H1 (cell line): ENCODE measurements around the gene CXADR. TPM values are rescaled to one million over a fixed set of nuclear protein-coding genes. Genes with fewer than 3 reads are reported as not detected.

ENCODE experiments used
- CTCF ChIA-PET: fragments of 300-600 bp; sonication (Branson Sonifier 250); formaldehyde crosslinking; loops from one replicate; lab custom pipeline; 2021; ENCODE audit not compliant: partially characterized antibody; lab: Charles Lee
- POLR2A ChIA-PET: fragments of 300-600 bp; sonication (Branson Sonifier 250); formaldehyde crosslinking; loops from one replicate; lab custom pipeline; 2021; ENCODE audit warnings: inconsistent platforms; ENCODE audit not compliant: partially characterized antibody; lab: Charles Lee
- DNase-seq, 2 experiments: peaks; one replicate each; pipeline versions ENCODE4 v3.0.0 to v3.0.0-alpha.2; 2010 to 2022; ENCODE audit warnings: low spot score in 2 of 2, low read depth in 1 of 2, mixed read lengths in 1 of 2
- FAIRE-seq: peaks from 2 replicates; lab custom pipeline; 2011; peaks lifted over from hg19 to GRCh38; lab: Jason Lieb, UNC
- H2AFZ ChIP-seq: 2 replicates; pipeline ENCODE4 v1.8.1; 2012; ENCODE audit warnings: low read length, inconsistent platforms
- H2AK5ac ChIP-seq: 2 replicates; pipeline ENCODE4 v1.6.1; 2013; ENCODE audit warnings: low read depth, low read length
- H2BK120ac ChIP-seq: replicated peaks from 2 replicates; pipeline ENCODE3; 2013; ENCODE audit warnings: low read depth, low read length, inconsistent platforms
- H2BK12ac ChIP-seq: 2 replicates; pipeline ENCODE4 v1.6.1; 2013; ENCODE audit warnings: low read depth, low read length
- H2BK15ac ChIP-seq: 2 replicates; pipeline ENCODE4 v1.6.1; 2013; ENCODE audit warnings: low read length
- H2BK20ac ChIP-seq: 2 replicates; pipeline ENCODE4 v1.6.1; 2013; ENCODE audit warnings: low read length
- H2BK5ac ChIP-seq: 2 replicates; pipeline ENCODE4 v1.6.1; 2013; ENCODE audit warnings: low read depth, low read length
- H3K14ac ChIP-seq: 2 replicates; pipeline ENCODE4 v1.6.1; 2013; ENCODE audit warnings: inconsistent platforms; ENCODE audit not compliant: insufficient read length
- H3K18ac ChIP-seq: 2 replicates; pipeline ENCODE4 v1.6.1; 2013; ENCODE audit warnings: low read length; ENCODE audit errors: extremely low read depth
- H3K23ac ChIP-seq: 2 replicates; pipeline ENCODE4 v1.6.1; 2013; ENCODE audit warnings: inconsistent platforms; ENCODE audit not compliant: insufficient read length
- H3K23me2 ChIP-seq: 2 replicates; pipeline ENCODE4 v1.6.1; 2013; ENCODE audit warnings: low read depth, low read length
- H3K27ac ChIP-seq: 2 replicates; pipeline ENCODE4 v1.6.1; 2011; ENCODE audit warnings: low read depth, low read length, inconsistent platforms
- H3K27me3 ChIP-seq, 4 experiments: replicated peaks in 1 of 4; 1 replicate in 1 of 4; 2 replicates in 3 of 4; pipeline versions ENCODE4 v1.6.1 to v1.8.1; 2011 to 2013; ENCODE audit warnings: low read length in 3 of 4, mild to moderate bottlenecking in 3 of 4, inconsistent platforms in 2 of 4, mixed read lengths in 2 of 4, moderate library complexity in 1 of 4; ENCODE audit not compliant: control insufficient read depth in 3 of 4, insufficient read depth in 3 of 4; ENCODE audit errors: extremely low read depth in 1 of 4
- H3K36me3 ChIP-seq, 4 experiments: 2 replicates each; pipeline versions ENCODE4 v1.6.1 to v1.8.1; 2011 to 2013; ENCODE audit warnings: mild to moderate bottlenecking in 4 of 4, low read length in 3 of 4, moderate library complexity in 2 of 4, control low read depth in 1 of 4, inconsistent platforms in 1 of 4; ENCODE audit not compliant: insufficient read depth in 4 of 4, control insufficient read depth in 2 of 4
- H3K4ac ChIP-seq: replicated peaks from 2 replicates; pipeline ENCODE3; 2013; ENCODE audit warnings: low read length, low read depth, mixed read lengths, inconsistent platforms; ENCODE audit not compliant: insufficient read length
- H3K4me1 ChIP-seq, 4 experiments: replicated peaks in 1 of 4; 1 replicate in 1 of 4; 2 replicates in 3 of 4; pipeline versions ENCODE4 v1.6.1 to v1.8.1; 2011 to 2013; ENCODE audit warnings: low read length in 3 of 4, inconsistent platforms in 2 of 4, mixed read lengths in 1 of 4; ENCODE audit not compliant: insufficient read depth in 4 of 4, control insufficient read depth in 3 of 4
- H3K4me2 ChIP-seq, 2 experiments: 2 replicates each; pipeline versions ENCODE4 v1.6.1 to v1.8.1; 2011 to 2013; ENCODE audit warnings: low read depth in 2 of 2, low read length in 2 of 2, control low read depth in 1 of 2, inconsistent platforms in 1 of 2, mild to moderate bottlenecking in 1 of 2; ENCODE audit not compliant: insufficient read depth in 1 of 2
- H3K4me3 ChIP-seq, 4 experiments: fragments of 200-600, 300-600 bp in 1 of 4; sonication (generic), shearing (Covaris generic), sonication (Bioruptor Twin) in 1 of 4; 2 replicates each; pipeline versions ENCODE4 v1.5.1 to v1.8.1; 2011 to 2016; ENCODE audit warnings: low read length in 4 of 4, low read depth in 3 of 4, control low read depth in 2 of 4, inconsistent platforms in 2 of 4, mild to moderate bottlenecking in 2 of 4, mixed read lengths in 1 of 4, moderate library complexity in 1 of 4; ENCODE audit not compliant: insufficient read depth in 2 of 4; ENCODE audit errors: extremely low read depth in 1 of 4
- H3K56ac ChIP-seq: replicated peaks from 2 replicates; pipeline ENCODE3; 2013; ENCODE audit warnings: low read depth, mild to moderate bottlenecking, mixed read lengths, low read length, inconsistent platforms; ENCODE audit not compliant: insufficient read length
- H3K79me1 ChIP-seq: 2 replicates; pipeline ENCODE4 v1.6.1; 2013; ENCODE audit warnings: low read depth, low read length, control low read depth
- H3K79me2 ChIP-seq, 2 experiments: 2 replicates each; pipeline versions ENCODE4 v1.6.1 to v1.8.1; 2012 to 2013; ENCODE audit warnings: low read length in 2 of 2, mild to moderate bottlenecking in 2 of 2, inconsistent platforms in 1 of 2; ENCODE audit not compliant: insufficient read depth in 2 of 2, control insufficient read depth in 1 of 2
- H3K9ac ChIP-seq, 4 experiments: replicated peaks in 1 of 4; 1 replicate in 1 of 4; 2 replicates in 3 of 4; pipeline versions ENCODE4 v1.6.1 to v1.8.1; 2011 to 2013; ENCODE audit warnings: low read depth in 3 of 4, low read length in 3 of 4, control low read depth in 2 of 4, mild to moderate bottlenecking in 2 of 4, moderate library complexity in 2 of 4, inconsistent platforms in 1 of 4; ENCODE audit errors: extremely low read depth in 1 of 4
- H3K9me3 ChIP-seq, 2 experiments: 2 replicates each; pipeline versions ENCODE4 v1.6.1 to v1.8.1; 2012 to 2013; ENCODE audit warnings: mild to moderate bottlenecking in 2 of 2, moderate library complexity in 2 of 2, control low read depth in 1 of 2, inconsistent platforms in 1 of 2, low read depth in 1 of 2, low read length in 1 of 2, mixed read lengths in 1 of 2; ENCODE audit not compliant: insufficient read depth in 2 of 2
- H4K20me1 ChIP-seq, 2 experiments: replicated peaks in 1 of 2; 2 replicates each; pipeline versions ENCODE3 to v1.8.1; 2011 to 2013; ENCODE audit warnings: inconsistent platforms in 2 of 2, low read length in 2 of 2, mild to moderate bottlenecking in 1 of 2; ENCODE audit not compliant: insufficient read depth in 2 of 2, control insufficient read depth in 1 of 2
- H4K5ac ChIP-seq: 2 replicates; pipeline ENCODE4 v1.6.1; 2013; ENCODE audit warnings: low read length, low read depth, mixed read lengths, inconsistent platforms; ENCODE audit not compliant: insufficient read length
- H4K8ac ChIP-seq: 2 replicates; pipeline ENCODE4 v1.8.0; 2013; ENCODE audit warnings: mild to moderate bottlenecking, moderate library complexity, low read length, inconsistent platforms; ENCODE audit not compliant: insufficient read depth; ENCODE audit errors: extremely low read depth
- H4K91ac ChIP-seq: replicated peaks from 2 replicates; pipeline ENCODE3; 2013; ENCODE audit warnings: low read length, mixed read lengths, inconsistent platforms; ENCODE audit not compliant: insufficient read length
- CBX8 ChIP-seq: fragments of 300-800, 300-1000 bp; sonication (generic); IDR thresholded peaks from 2 replicates; pipeline ENCODE4 v1.7.1; 2016; ENCODE audit warnings: low read depth, low read length, borderline replicate concordance
- WGBS, 2 experiments: shearing (Covaris generic) in 1 of 2; methylation state at CpG; one replicate each; pipeline versions ENCODE4 v1.1.6 to v1.1.7; 2013 to 2015; ENCODE audit warnings: low lambda C conversion rate in 2 of 2, mixed read lengths in 2 of 2, inconsistent platforms in 1 of 2, low coverage in 1 of 2, missing lambda C conversion rate in 1 of 2; ENCODE audit not compliant: insufficient replicate concordance in 2 of 2, insufficient coverage in 1 of 2, insufficient read length in 1 of 2; ENCODE audit errors: extremely low coverage in 1 of 2, missing lambda C conversion rate in 1 of 2; 5-methylcytosine and 5-hydroxymethylcytosine counted together
- polyA plus RNA-seq, 7 experiments: library from polyadenylated mRNA; depleted of rRNA in 3 of 7; stranded (reverse) in 5 of 7; unstranded in 2 of 7; fragments of >200 nt in 5 of 7; fragments of 200-250 nt in 2 of 7; gene quantifications; 1 replicate in 5 of 7; 2 replicates in 1 of 7; 4 replicates in 1 of 7; pipeline versions ENCODE4 v1.2.1 to v1.2.3, GENCODE V29; 2011 to 2013; ENCODE audit warnings: missing spikeins in 2 of 7, mixed read lengths in 2 of 7
- total RNA-seq: library from RNA; stranded (reverse); fragmentation: NEBNext Ultra II Directional; extraction: Animal tissue kit (Norgen Biotek cat#: 25700); gene quantifications from 2 replicates; pipeline ENCODE4 v1.2.1, GENCODE V29; 2021
- TF ChIP-seq, protein P1 (sequence below): IDR thresholded peaks from 2 replicates; pipeline ENCODE4 v1.6.1; 2012; ENCODE audit warnings: inconsistent platforms

The CXADR gene
- total and polyA plus RNA-seq, 2 of the 8 experiments (the other 6 are each of a cell fraction or from before 2014, with no cell fraction given), result 45.6 to 145 TPM

DNA sequence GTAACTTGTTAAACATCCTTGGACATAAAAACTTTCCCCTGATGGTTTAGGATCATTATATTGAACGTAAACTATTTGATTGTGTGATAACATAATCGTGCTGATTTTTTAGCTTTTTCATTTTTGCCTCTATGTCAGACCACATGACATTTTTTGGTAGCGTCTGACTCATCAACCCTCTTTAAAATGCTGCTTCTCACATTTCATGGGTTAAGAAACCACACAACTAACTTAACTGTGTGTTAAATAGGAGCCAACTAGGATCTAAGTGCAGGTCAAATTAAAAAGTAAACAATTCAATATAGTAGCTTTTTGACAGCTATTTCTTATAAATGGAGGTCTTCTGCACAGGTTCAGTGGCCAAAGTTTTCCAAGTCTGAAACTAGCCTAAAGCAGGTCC lies 90.0 kb downstream of the CXADR start:
- no peak overlapping the region for H3K56ac ChIP-seq
- no peak overlapping the region for H3K27ac ChIP-seq
- WGBS, 2 experiments, result 89% methylated on average over 3 of the region's 3 CpGs; no CpG with 5 or more reads in 1 of the 2 experiments
- no peak overlapping the region for H3K14ac ChIP-seq
- no peaks in the 10 kb centered on the region for H3K9me3 ChIP-seq
- no peak overlapping the region for H3K9ac ChIP-seq
- no peak overlapping the region for H3K23ac ChIP-seq
- H4K91ac ChIP-seq, result no peak overlapping the region
- no peak overlapping the region for H2BK20ac ChIP-seq
- H3K23me2 ChIP-seq, result no peaks in the 10 kb centered on the region
- H2AK5ac ChIP-seq, result no peak overlapping the region
- H2BK5ac ChIP-seq, result no peak overlapping the region
- no peak overlapping the region for H2AFZ ChIP-seq
- ChIA-PET CTCF (interaction anchor here (0.6 kb wide), 1 partner anchor 372 kb away, joined by 5 read pairs; no protein-coding TSS in a partner anchor), POLR2A (interaction anchor here (1.0 to 2.2 kb wide), 2 partner anchors 9 to 12 kb away, joined by 3 to 4 read pairs; no protein-coding TSS in a partner anchor)
- DNase-seq (no peak), FAIRE-seq (no peak)
- H4K5ac ChIP-seq, result no peak overlapping the region
- no peak overlapping the region for H3K4me2 ChIP-seq
- H3K36me3 ChIP-seq, result peaks cover 14 to 90% (median 40%) of the 10 kb centered on the region in 4 experiments
- no peaks in the 10 kb centered on the region for H3K27me3 ChIP-seq
- TF ChIP-seq, protein P1, sequence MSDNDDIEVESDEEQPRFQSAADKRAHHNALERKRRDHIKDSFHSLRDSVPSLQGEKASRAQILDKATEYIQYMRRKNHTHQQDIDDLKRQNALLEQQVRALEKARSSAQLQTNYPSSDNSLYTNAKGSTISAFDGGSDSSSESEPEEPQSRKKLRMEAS, result no peak
- TF ChIP-seq CBX8, result no peak
- H2BK120ac ChIP-seq, result no peak overlapping the region
- peaks cover 0 to 23% of the 10 kb centered on the region in 2 experiments; a peak in 2 of 4 replicates for H3K79me2 ChIP-seq
- no peak overlapping the region for H3K4ac ChIP-seq
- H4K8ac ChIP-seq, result no peak overlapping the region
- no peak overlapping the region for H3K18ac ChIP-seq
- no peak overlapping the region for H2BK12ac ChIP-seq
- peaks cover 0 to 2% (median 0%) of the 10 kb centered on the region in 4 experiments; a peak in 1 of 7 replicates for H3K4me1 ChIP-seq
- H2BK15ac ChIP-seq, result no peak overlapping the region
- no peaks in the 10 kb centered on the region; the same call in 1 of the 2 replicates for H3K79me1 ChIP-seq
- H4K20me1 ChIP-seq, result peaks cover 1 to 2% of the 10 kb centered on the region in 2 experiments
- no peak overlapping the region for H3K4me3 ChIP-seq
